ENCODE measurements around the gene PRKG1. TPM values are rescaled to one million over a fixed set of nuclear protein-coding genes. Genes with fewer than 3 reads are reported as not detected.

The PRKG1 gene
- total and polyA plus RNA-seq, 2 experiments from 2014 or later, result 18.2 to 21.1 TPM

- no peak for ATAC-seq
- peaks cover 4% of the 10 kb centered on the region; the same call in 2 of the 3 replicates for H3K4me1 Mint-ChIP-seq
- Histone ChIP-seq H3K4me3 (no peak overlapping the region), H4K20me1 (replicated peaks; ENCODE audit: insufficient read depth) (no peaks in the 10 kb centered on the region), H3K4me2 (no peak overlapping the region), H3K36me3 (ENCODE audit: insufficient read depth) (0 out of 2 replicates have a peak, but pooled peaks cover 5% of the 10 kb centered on the region), H3K4me1 (ENCODE audit: insufficient read depth) (no peaks in the 10 kb centered on the region), H2AFZ (no peak overlapping the region), H3K27me3 (ENCODE audit: insufficient read depth) (no peaks in the 10 kb centered on the region), H3K79me2 (replicated peaks; ENCODE audit: insufficient read depth) (no peaks in the 10 kb centered on the region), H3F3A (replicated peaks; ENCODE audit: low read depth) (no peaks in the 10 kb centered on the region), H3K27ac (ENCODE audit: low read depth) (no peak overlapping the region), H3K9me2 (ENCODE audit: insufficient read depth) (no peaks in the 10 kb centered on the region)
- H3K4me3 Mint-ChIP-seq, result no peak overlapping the region
- peaks cover 15% of the 10 kb centered on the region for H3K9me3 Mint-ChIP-seq
- peaks cover 14% of the 10 kb centered on the region; the same call in 1 of the 3 replicates for H3K36me3 Mint-ChIP-seq (ENCODE audit: low read depth)
- TF ChIP-seq EZH2phosphoT487 (IDR thresholded peaks at IDR 0.05; ENCODE audit: unreplicated experiment), result no peak
- TF ChIP-seq CTCF (conservative IDR thresholded peaks at IDR 0.05; ENCODE audit: low read depth in 2 of 2), result no peak
- no peak for TF ChIP-seq STAT1 (IDR thresholded peaks at IDR 0.05; ENCODE audit: unreplicated experiment)
- TF ChIP-seq ZNF331 (CRISPR knock-in tag; IDR thresholded peaks at IDR 0.05; ENCODE audit: low read depth), result no peak
- no peak for TF ChIP-seq ZNF114 (CRISPR knock-in tag; IDR thresholded peaks at IDR 0.05)
- TF ChIP-seq ETS1 (IDR thresholded peaks at IDR 0.05), result no peak
- no peak for TF ChIP-seq ZNF462 (CRISPR knock-in tag; IDR thresholded peaks at IDR 0.05)
- TF ChIP-seq REST (IDR thresholded peaks at IDR 0.05; ENCODE audit: unreplicated experiment), result no peak
- TF ChIP-seq POLR2AphosphoS5 (IDR thresholded peaks at IDR 0.05; ENCODE audit: low read depth), result no peak
- TF ChIP-seq CREB1 (CRISPR knock-in tag; IDR thresholded peaks at IDR 0.05; ENCODE audit: low read depth), result no peak
- no peak for TF ChIP-seq JUNB (IDR thresholded peaks at IDR 0.05; ENCODE audit: unreplicated experiment)
- no peak for TF ChIP-seq EZH2 (IDR thresholded peaks at IDR 0.05; ENCODE audit: low read depth, unreplicated experiment)
- no peak for TF ChIP-seq NANOG (IDR thresholded peaks at IDR 0.05; ENCODE audit: borderline replicate concordance)
- no peaks in the 10 kb centered on the region for H3K27me3 Mint-ChIP-seq (ENCODE audit: insufficient read depth, low read depth, poor library complexity)
- no peak overlapping the region for H3K27ac Mint-ChIP-seq
- DNase-seq (ENCODE audit: low spot score), result no peak
Observed at GRCh38 chr10:51672039-51672535, 597.8 kb downstream of the PRKG1 start.

Measured in GM23338 (cell line).